ENCODE data around the gene GRIN3B.

- TF ChIP-seq POLR2AphosphoS5 (IDR thresholded peaks at IDR 0.05; ENCODE audit: low read depth, low read length) (no peak), TAF1 (IDR thresholded peaks at IDR 0.05; ENCODE audit: borderline replicate concordance, insufficient read depth, low read length) (no peak), SIN3A (IDR thresholded peaks at IDR 0.05; ENCODE audit: borderline replicate concordance, insufficient read depth, low read length) (no peak), FOXP2 (optimal IDR thresholded peaks at IDR 0.05; ENCODE audit: borderline replicate concordance, extremely low read depth, extremely low read length, insufficient read depth) (no peak), REST (IDR thresholded peaks at IDR 0.05; ENCODE audit: insufficient read depth in 1 of 2, low read depth in 2 of 2, low read length in 2 of 2) (no peak)
These were observed 645 bp downstream of the GRIN3B start for GRCh38 chr19:1000591-1001537.
